GM12878 (cell line): ENCODE results near the gene ALDH1L2. TPM values are rescaled to one million over a fixed set of nuclear protein-coding genes. Genes with fewer than 3 reads are reported as not detected.
A peak's percentile ranks its signal among the peaks of the same experiment; 100 is the strongest.

ENCODE experiments used
- ATAC-seq: fragments of 200-7000 bp; cut with Tn5 transposase; 3 replicates; pipeline ENCODE4 v1.9.1; 2020; ENCODE audit warnings: mild to moderate bottlenecking, moderate library complexity
- BruUV-seq: library from RNA; stranded (reverse); fragments of 400-500 nt; replicated peaks from 2 replicates; lab custom pipeline; 2021; lab: Mats Ljungman, UMichigan
- CTCF ChIA-PET: fragments of 300-600 bp; sonication (Branson Sonifier 250); formaldehyde crosslinking; extraction: SDS; loops from one replicate; lab custom pipeline; 2021; ENCODE audit warnings: inconsistent platforms; lab: Yijun Ruan, JAX
- POLR2A ChIA-PET: fragments of 350-600 bp; formaldehyde crosslinking; extraction: SDS; loops from one replicate; lab custom pipeline; 2021; ENCODE audit warnings: inconsistent platforms; lab: Charles Lee
- RAD21 ChIA-PET: fragments of 300-600 bp; sonication (Branson Sonifier 250); formaldehyde crosslinking; loops from one replicate; lab custom pipeline; 2023; ENCODE audit warnings: antibody characterized with exemption; ENCODE audit not compliant: unreplicated experiment; lab: Charles Lee
- SMC1A ChIA-PET: fragments of 300-600 bp; sonication (Branson Sonifier 250); formaldehyde crosslinking; loops from one replicate; lab custom pipeline; 2023; ENCODE audit not compliant: unreplicated experiment, uncharacterized antibody; lab: Charles Lee
- DNase-seq: peaks from one replicate; pipeline ENCODE4 v3.0.0-alpha.2; 2011; ENCODE audit warnings: low read depth, low spot score
- FAIRE-seq: peaks from 3 replicates; lab custom pipeline; 2011; peaks lifted over from hg19 to GRCh38; lab: Jason Lieb, UNC
- H2AFZ ChIP-seq: 2 replicates; pipeline ENCODE4 v1.6.0; 2011; ENCODE audit warnings: low read depth, low read length, control low read depth; ENCODE audit not compliant: control insufficient read depth
- H3K27ac ChIP-seq: 2 replicates; pipeline ENCODE4 v1.5.1; 2011; ENCODE audit warnings: control low read depth; ENCODE audit not compliant: control insufficient read depth, insufficient read depth
- H3K27me3 ChIP-seq, 2 experiments: replicated peaks in 1 of 2; 2 replicates each; pipeline versions ENCODE4 v1.6.0 to v1.6.1; 2011; ENCODE audit warnings: low read length in 1 of 2; ENCODE audit not compliant: control insufficient read depth in 2 of 2, insufficient read depth in 2 of 2
- H3K36me3 ChIP-seq, 2 experiments: 2 replicates each; pipeline ENCODE4 v1.5.1; 2011; ENCODE audit warnings: low read length in 1 of 2; ENCODE audit not compliant: control insufficient read depth in 2 of 2, insufficient read depth in 2 of 2
- H3K4me1 ChIP-seq: 2 replicates; pipeline ENCODE4 v1.6.1; 2011; ENCODE audit warnings: mild to moderate bottlenecking, low read length, moderate library complexity, mixed read lengths; ENCODE audit not compliant: control insufficient read depth, insufficient read depth
- H3K4me2 ChIP-seq: 2 replicates; pipeline ENCODE4 v1.6.0; 2011; ENCODE audit warnings: control low read depth; ENCODE audit not compliant: control insufficient read depth, insufficient read depth
- H3K4me3 ChIP-seq: fragments of 200-600 bp; sonication (generic); 2 replicates; pipeline ENCODE4 v1.5.1; 2016
- H3K79me2 ChIP-seq: 2 replicates; pipeline ENCODE4 v1.6.0; 2011; ENCODE audit warnings: low read length; ENCODE audit not compliant: control insufficient read depth, insufficient read depth
- H3K9ac ChIP-seq: 2 replicates; pipeline ENCODE4 v1.8.0; 2011; ENCODE audit warnings: low read length, control low read depth, mixed read lengths; ENCODE audit not compliant: control insufficient read depth, insufficient read depth
- H3K9me3 ChIP-seq: replicated peaks from 3 replicates; pipeline ENCODE4 v1.5.1; 2011; ENCODE audit warnings: mild to moderate bottlenecking, low read length; ENCODE audit not compliant: control insufficient read depth, insufficient read depth
- H4K20me1 ChIP-seq: 2 replicates; pipeline ENCODE4 v1.6.0; 2011; ENCODE audit not compliant: control insufficient read depth, insufficient read depth
- ATF3 ChIP-seq: IDR thresholded peaks from 2 replicates; pipeline ENCODE4 v1.6.1; 2011; ENCODE audit warnings: low read depth, mild to moderate bottlenecking, low read length, moderate library complexity, borderline replicate concordance; ENCODE audit errors: extremely low read depth
- BACH1 ChIP-seq: fragments of 450-650 bp; IDR thresholded peaks from 2 replicates; pipeline ENCODE4 v1.6.1; 2017; ENCODE audit warnings: mild to moderate bottlenecking, borderline replicate concordance
- CBX5 ChIP-seq: sonication (generic); IDR thresholded peaks from 2 replicates; pipeline ENCODE4 v1.6.1; 2016; ENCODE audit warnings: low read depth, moderate library complexity, mild to moderate bottlenecking, inconsistent platforms
- CEBPZ ChIP-seq: fragments of 150-350 bp; IDR thresholded peaks from 2 replicates; pipeline ENCODE4 v1.6.1; 2016; ENCODE audit warnings: low read depth, low read length
- E2F8 ChIP-seq: fragments of 450-650 bp; IDR thresholded peaks from 2 replicates; pipeline ENCODE4 v1.6.1; 2018; ENCODE audit warnings: mild to moderate bottlenecking, low read depth, moderate library complexity; ENCODE audit not compliant: partially characterized antibody
- FOXK2 ChIP-seq: fragments of 450-650 bp; IDR thresholded peaks from 2 replicates; pipeline ENCODE4 v1.6.1; 2017; ENCODE audit warnings: mild to moderate bottlenecking, moderate library complexity
- MYC ChIP-seq: IDR thresholded peaks from 2 replicates; pipeline ENCODE4 v1.6.1; 2011; ENCODE audit warnings: mild to moderate bottlenecking, low read length, moderate library complexity, inconsistent platforms; ENCODE audit not compliant: insufficient read depth, insufficient replicate concordance, insufficient read length, severe bottlenecking
- NFYA ChIP-seq: IDR thresholded peaks from 2 replicates; pipeline ENCODE4 v1.6.1; 2011; ENCODE audit warnings: low read depth, mild to moderate bottlenecking, low read length, improper control_type of control experiment, borderline replicate concordance
- PBX3 ChIP-seq: IDR thresholded peaks from 2 replicates; pipeline ENCODE4 v1.6.1; 2011; ENCODE audit warnings: mild to moderate bottlenecking, low read depth, low read length, moderate library complexity; ENCODE audit not compliant: insufficient replicate concordance
- PML ChIP-seq: IDR thresholded peaks from 2 replicates; pipeline ENCODE4 v1.6.1; 2012; ENCODE audit warnings: low read length, inconsistent platforms
- RBBP5 ChIP-seq: fragments of 200-600 bp; sonication (generic); conservative IDR thresholded peaks from 2 replicates; pipeline ENCODE4 v1.6.1; 2016
- SMARCA5 ChIP-seq: fragments of 450-650 bp; IDR thresholded peaks from 2 replicates; pipeline ENCODE4 v1.6.1; 2017; ENCODE audit warnings: mild to moderate bottlenecking
- SREBF1 ChIP-seq: IDR thresholded peaks from 2 replicates; pipeline ENCODE4 v1.6.1; 2012; ENCODE audit warnings: mild to moderate bottlenecking, low read length
- WGBS: methylation state at CpG from one replicate; pipeline ENCODE4 v1.1.6; 2016; ENCODE audit warnings: low lambda C conversion rate; ENCODE audit not compliant: insufficient replicate concordance, insufficient coverage; ENCODE audit errors: missing lambda C conversion rate; 5-methylcytosine and 5-hydroxymethylcytosine counted together
- in situ Hi-C: fragments of 300-500 bp; cut with MboI; formaldehyde crosslinking; loops from 9 replicates; pipeline ENCODE4 v1.14.3; 2018; ENCODE audit warnings: mixed read lengths
- intact Hi-C: fragments of 100-400 bp; cut with micrococcal nuclease; formaldehyde crosslinking; loops from one replicate; pipeline ENCODE4 v1.14.2; 2022; ENCODE audit not compliant: unreplicated experiment
- polyA plus RNA-seq, 11 experiments: library from polyadenylated mRNA; depleted of rRNA in 4 of 11; unstranded in 6 of 11; stranded (reverse) in 5 of 11; fragments of >200 nt; fragmentation: Nextera tagmentation in 4 of 11; fragmentation: Illumina TruSeq in 1 of 11; extraction: Ambion mirVana in 4 of 11; extraction: Trizol in 1 of 11; gene quantifications; 1 replicate in 1 of 11; 2 replicates in 10 of 11; pipeline versions ENCODE4 v1.2.1 to v1.2.3, GENCODE V29; 2011 to 2016; ENCODE audit warnings: inconsistent platforms in 2 of 11, missing spikeins in 2 of 11, low read depth in 1 of 11
- total RNA-seq, 4 experiments: library from RNA; depleted of rRNA in 3 of 4; stranded (reverse); fragments of >200 nt in 3 of 4; fragmentation: Illumina TruSeq in 1 of 4; extraction: Trizol in 1 of 4; gene quantifications; 2 replicates each; pipeline versions ENCODE4 v1.2.1 to v1.2.3, GENCODE V29; 2013 to 2021

Gene ALDH1L2
- total and polyA plus RNA-seq, 10 of the 15 experiments (the other 5 are each of a cell fraction or from before 2014, with no cell fraction given), result 0.15 to 13.7 (median 8.5) TPM

GRCh38 chr12:105100207-105100985 is 16.1 kb upstream of the ALDH1L2 start:
- no peaks in the 10 kb centered on the region for H4K20me1 ChIP-seq
- H3K9ac ChIP-seq, result no peak overlapping the region
- ATAC-seq (peak; percentile 20; the same call in 1 of the 3 replicates), DNase-seq (no peak), FAIRE-seq (no peak)
- no peaks in the 10 kb centered on the region for H3K79me2 ChIP-seq
- no TSS peak for BruUV-seq
- no peaks in the 10 kb centered on the region for H3K4me1 ChIP-seq
- intact Hi-C loops (loop anchor here (10.0 kb wide), 1 partner anchor 636 kb away; no protein-coding TSS in a partner anchor), in situ Hi-C loops (no loop called here)
- no peaks in the 10 kb centered on the region for H3K36me3 ChIP-seq
- CTCF ChIA-PET, result no interaction called here
- no peaks in the 10 kb centered on the region; the same call in 2 of the 3 replicates for H3K9me3 ChIP-seq
- POLR2A ChIA-PET, result no interaction called here
- H3K4me2 ChIP-seq, result no peak overlapping the region
- 81% methylated on average over 7 of the region's 7 CpGs for WGBS
- SMC1A ChIA-PET, result interaction anchor here (0.9 to 1.2 kb wide), 2 partner anchors 8 to 21 kb away, joined by 3 to 4 read pairs; no protein-coding TSS in a partner anchor
- no peak overlapping the region for H3K27ac ChIP-seq
- H3K4me3 ChIP-seq, result no peak overlapping the region
- RAD21 ChIA-PET, result interaction anchor here (0.7 to 0.9 kb wide), 2 partner anchors 468 to 719 kb away, joined by 3 read pairs; no protein-coding TSS in a partner anchor
- H3K27me3 ChIP-seq, result no peaks in the 10 kb centered on the region
- no peak overlapping the region for H2AFZ ChIP-seq
- TF ChIP-seq RBBP5 (no peak), NFYA (no peak), FOXK2 (no peak), MYC (no peak), CEBPZ (no peak), PML (no peak), PBX3 (no peak), E2F8 (no peak), ATF3 (no peak), SMARCA5 (no peak), CBX5 (no peak), SREBF1 (no peak), BACH1 (no peak)
